ENCODE measurements around the gene TGM5. TPM values are rescaled to one million over a fixed set of nuclear protein-coding genes. Genes with fewer than 3 reads are reported as not detected.
A peak's percentile ranks its signal among the peaks of the same experiment; 100 is the strongest.

The TGM5 gene
- total RNA-seq, 1 donor from 2014 or later = not detected

GRCh38 chr15:43225201-43225949 lies 41.4 kb downstream of the TGM5 start:
- intact Hi-C loops (cut with micrococcal nuclease) = loop anchor here (2.0 kb wide), 1 partner anchor 59 kb away; no protein-coding TSS in a partner anchor
- ATAC-seq (peak; percentile 84), DNase-seq (no peak)

DNA sequence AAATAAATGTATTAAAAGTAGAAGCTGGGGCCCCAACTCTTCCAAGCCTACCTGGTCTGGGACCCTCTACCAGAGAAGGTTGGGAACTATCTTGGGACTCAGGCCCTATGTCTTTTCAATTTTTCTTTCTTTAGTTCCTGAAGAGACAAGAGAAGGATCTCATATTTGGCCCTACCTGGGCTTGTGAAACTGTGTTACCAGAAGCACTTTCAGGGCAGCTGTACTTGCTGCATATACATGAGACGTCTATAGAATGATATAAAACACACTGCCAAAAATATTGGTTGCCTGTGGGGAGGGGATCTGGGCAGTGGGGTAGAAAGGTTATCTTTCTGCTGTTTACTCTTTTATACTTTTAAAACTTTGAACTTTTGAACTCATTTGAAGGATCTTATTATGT lies 45.3 kb downstream of the TGM5 start:
- ATAC-seq = no peak
- intact Hi-C loops (cut with micrococcal nuclease) = no loop called here
- DNase-seq = no peak

DNA sequence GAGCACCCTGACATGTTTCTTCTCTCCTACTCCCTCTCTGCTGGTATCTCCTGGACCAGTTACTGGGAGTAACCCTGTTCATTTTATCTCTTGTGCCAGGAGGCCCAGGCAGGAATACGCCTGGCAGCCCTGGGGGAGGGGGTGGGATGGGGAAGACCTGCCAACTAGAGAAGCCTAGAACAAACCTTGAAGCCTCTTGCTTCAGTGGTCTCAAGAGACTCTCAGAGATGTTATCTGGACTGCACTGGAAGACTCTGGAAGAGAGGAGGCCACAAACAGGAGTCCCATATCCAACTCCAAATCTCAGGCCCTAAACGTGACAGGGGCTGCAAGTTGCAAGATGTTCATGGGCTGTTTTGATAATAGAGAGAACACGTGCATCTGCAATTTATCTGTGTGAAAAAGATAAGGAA lies 45.7 kb downstream of the TGM5 start, which contains the start of gene EPB42:
EPB42 (minus strand) TSS at position 28 of the 413 bp plus-strand sequence. CDS start 193 bp downstream, outside the sequence.
- intact Hi-C loops (cut with micrococcal nuclease) = no loop called here
- ATAC-seq (peak; percentile 58), DNase-seq (no peak)

- ATAC-seq = no peak
- intact Hi-C loops (cut with micrococcal nuclease) = no loop called here
Measured at GRCh38 chr15:43219929-43220928, 46.5 kb downstream of the TGM5 start.

GRCh38 chr15:43218908-43219706 lies 47.6 kb downstream of the TGM5 start:
- intact Hi-C loops (cut with micrococcal nuclease) = no loop called here
- ATAC-seq (no peak), DNase-seq (no peak)

More at GRCh38 chr15:43219929-43220928, 46.5 kb downstream of the TGM5 start:
- no peak for DNase-seq

- no peak for ATAC-seq
- DNase-seq = no peak
- intact Hi-C loops (cut with micrococcal nuclease) = no loop called here
Measured at GRCh38 chr15:43215961-43216360, 50.8 kb downstream of the TGM5 start.

- intact Hi-C loops (cut with micrococcal nuclease) = no loop called here
- ATAC-seq (peak; percentile 82), DNase-seq (no peak)
Measured at GRCh38 chr15:43214592-43215295, 52.0 kb downstream of the TGM5 start.

GRCh38 chr15:43214169-43214568 lies 52.6 kb downstream of the TGM5 start:
- intact Hi-C loops (cut with micrococcal nuclease) = no loop called here
- ATAC-seq = no peak
- DNase-seq = no peak

DNA sequence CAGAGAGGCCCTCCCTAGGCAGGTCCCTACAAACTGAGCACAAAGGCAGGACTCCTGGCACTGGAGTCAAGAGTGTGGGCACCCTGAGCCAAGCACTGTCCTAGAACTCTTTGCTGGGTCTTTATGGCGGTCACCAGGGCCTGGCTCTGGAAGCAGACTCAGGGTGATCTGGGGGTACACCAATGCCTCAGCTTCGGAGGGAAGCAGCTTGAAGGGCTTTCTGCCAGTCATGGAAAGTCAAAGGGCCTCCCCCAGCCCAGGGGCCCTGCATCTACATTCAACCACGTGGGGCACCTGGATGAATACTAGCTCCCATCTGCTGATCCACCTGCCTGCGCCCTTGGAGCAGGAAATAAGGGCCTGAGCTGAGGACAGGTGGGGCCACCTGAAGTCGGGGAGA lies 53.3 kb downstream of the TGM5 start:
- intact Hi-C loops (cut with micrococcal nuclease) = no loop called here
- no peak for ATAC-seq
- no peak for DNase-seq

- DNase-seq (no peak), ATAC-seq (no peak)
- intact Hi-C loops (cut with micrococcal nuclease) = no loop called here
Measured at GRCh38 chr15:43212951-43213350, 53.8 kb downstream of the TGM5 start.

DNA sequence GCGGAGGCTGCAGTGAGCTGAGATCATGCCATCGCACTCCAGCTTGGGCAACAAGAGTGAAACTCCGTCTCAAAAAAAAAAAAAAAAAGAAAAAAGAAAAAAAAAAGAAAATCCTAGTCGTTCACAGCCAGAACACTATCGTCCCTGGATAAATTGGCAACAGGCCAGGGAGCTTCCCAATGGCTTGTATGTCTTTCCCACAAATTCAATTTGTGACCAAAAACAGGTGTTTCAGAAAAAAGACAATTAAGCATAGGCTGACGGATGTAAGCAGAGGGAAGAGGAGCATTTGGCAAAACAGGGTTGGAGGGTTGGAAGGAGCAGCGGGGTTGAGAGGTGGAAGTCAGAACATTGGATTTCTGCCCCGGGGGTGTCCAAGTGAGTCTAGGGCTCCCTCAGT lies 54.4 kb downstream of the TGM5 start:
- intact Hi-C loops (cut with micrococcal nuclease) = no loop called here
- no peak for DNase-seq
- no peak for ATAC-seq

DNA sequence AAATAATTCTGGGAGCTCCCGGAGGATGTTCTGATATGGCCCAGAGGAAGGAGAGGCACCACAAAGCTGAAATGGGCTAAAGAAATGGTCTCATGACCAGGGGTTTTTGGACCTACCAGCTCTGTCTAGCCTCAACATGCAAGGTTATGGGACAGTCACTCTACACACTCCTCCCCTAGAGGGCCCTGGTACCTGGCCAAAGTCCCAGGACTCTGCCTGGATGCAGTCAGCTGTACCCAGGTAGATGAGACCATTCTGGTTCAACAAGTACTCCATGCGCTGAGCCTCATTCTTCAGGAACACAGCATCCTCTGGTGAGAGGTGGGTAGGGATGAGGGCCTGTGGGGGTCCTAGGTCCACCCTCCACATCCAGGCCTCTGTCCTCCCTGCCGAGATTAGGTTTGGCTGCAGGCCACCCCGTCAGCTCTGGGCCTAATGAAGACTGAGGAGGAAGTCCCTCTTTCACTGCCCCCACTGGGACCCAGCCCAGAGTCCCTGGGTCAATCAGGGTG lies 55.4 kb downstream of the TGM5 start:
- intact Hi-C loops (cut with micrococcal nuclease) = no loop called here
- DNase-seq (no peak), ATAC-seq (no peak)

DNA sequence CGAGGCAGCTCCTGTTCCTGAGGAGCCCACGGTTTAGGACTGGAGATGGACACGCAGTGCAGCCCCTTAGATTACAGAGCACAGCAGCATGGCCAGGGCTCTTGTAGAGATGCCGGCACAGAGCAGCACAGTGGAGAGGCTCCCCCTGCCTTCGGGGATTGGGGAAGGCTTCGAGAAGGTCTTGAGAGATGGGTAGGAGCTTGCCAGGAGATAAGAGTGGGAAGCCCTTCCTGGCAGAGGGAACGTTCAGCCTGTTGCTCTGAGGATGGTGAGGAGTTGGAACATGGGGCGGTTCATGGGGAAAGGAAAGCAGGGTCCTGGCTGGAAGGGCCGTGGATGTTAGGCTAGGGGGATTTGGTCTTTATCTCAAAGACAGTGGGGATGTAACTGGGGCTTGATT lies 55.9 kb downstream of the TGM5 start:
- intact Hi-C loops (cut with micrococcal nuclease) = no loop called here
- DNase-seq = no peak
- ATAC-seq = no peak

DNA sequence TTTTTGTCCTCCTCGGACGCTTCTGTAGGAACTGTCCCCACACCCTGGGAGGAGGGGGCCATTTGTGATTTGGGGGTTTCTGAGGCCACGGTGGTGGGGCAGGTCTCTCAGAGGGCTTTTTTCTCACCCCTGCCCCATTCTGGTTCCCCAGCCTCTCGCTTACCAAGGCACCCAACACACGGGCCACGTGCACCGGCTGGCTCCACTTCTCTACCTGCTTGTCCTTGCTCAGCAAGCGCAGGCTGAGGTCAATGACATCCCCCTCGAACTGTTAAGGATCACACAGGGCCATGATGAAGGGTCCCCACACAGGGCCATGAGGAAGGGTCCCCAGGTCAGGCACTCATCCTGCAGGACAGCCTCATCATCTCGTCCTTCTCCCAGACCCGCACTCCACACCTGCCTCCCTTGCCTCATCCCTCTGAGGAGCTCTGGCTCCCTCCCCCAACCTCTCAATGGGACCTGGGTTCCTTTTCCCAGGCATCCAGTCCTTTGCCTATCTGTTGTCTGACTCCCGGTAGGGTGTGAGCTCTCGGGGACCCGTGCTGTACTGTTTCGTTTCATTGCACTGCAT lies 56.5 kb downstream of the TGM5 start:
- DNase-seq = no peak
- no peak for ATAC-seq
- intact Hi-C loops (cut with micrococcal nuclease) = no loop called here

DNA sequence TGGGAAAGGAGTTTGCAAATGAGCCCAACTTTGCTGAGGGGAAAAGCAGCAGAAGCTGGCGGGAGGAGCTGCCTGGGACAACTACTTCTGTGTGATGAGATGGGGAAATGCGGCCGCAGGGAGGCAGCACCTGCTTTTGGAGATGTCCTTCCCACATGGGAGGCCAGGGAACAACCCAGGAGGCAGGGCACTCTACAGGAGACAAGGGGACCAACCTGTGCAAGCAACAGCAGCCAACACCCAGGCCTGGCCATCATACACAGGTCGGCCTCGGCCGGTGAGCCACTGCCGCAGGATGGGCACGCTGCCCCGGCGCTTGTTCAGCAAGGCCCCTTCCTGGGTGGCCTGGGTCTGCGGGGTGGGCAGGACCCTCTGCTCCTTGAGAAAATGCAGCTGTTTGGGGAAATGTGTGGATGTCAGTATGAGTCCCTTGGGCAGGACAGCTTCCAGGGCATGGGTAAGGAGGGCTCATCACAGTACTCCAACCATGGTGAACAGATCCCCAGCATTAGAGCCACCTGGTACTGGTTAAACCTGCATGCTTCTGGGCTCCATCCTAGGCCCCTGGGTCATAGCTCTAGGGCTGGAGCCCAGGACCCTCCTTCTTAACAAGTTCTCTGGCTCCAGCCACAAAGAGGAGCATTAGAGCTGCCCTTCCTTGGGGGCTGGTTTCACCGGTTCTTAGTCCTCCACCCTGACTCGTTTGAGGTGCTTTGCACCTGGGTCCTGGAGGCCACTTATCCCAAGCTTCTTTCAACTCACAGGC lies 57.5 kb downstream of the TGM5 start:
- ATAC-seq (peak; percentile 25), DNase-seq (no peak)
- intact Hi-C loops (cut with micrococcal nuclease) = no loop called here

DNA sequence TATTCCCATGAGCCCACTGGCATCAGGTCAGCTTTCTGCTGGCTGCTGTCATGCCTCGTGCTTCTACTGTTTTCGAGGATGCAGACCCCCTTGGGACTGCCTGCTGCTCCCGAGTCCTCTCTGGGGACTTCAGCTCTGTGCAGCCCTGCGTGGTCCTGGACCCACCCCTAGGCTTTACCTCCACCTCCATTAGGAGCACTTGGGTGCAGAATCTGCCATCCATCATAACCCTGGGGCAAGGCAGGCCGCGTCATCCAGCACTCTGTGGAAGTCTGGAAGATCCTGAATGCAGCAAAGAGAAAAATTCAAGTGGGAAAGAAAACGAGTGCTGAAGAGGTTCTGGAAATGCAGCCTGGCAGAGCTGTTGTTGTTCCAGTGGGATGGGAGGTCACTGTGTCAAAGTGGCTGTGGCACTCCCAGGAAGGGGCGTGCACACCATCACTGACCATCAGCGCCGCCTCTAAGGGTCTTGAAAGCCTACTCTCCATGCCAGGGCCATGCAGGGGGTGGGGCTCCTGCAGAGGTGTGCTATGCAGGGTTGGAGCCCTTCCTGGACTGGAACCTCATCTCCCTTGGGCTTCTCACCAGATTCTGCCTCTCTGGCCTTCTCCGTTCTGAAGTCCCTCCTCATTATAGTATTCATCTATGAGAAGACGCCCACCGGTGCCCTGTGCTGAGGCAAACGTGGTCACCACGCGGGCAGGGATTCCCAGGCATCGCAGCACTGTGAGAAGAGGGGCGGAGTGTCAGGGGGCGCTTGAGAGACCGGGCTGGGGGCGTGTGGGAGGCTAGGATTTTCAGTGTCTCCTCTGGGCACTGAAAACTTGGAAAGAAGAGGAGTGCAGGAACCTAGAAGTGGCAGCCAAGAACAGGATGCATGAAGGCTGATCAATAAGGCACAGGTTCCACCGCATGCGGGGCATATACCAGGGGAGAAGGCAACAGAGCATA lies 58.4 kb downstream of the TGM5 start:
- intact Hi-C loops (cut with micrococcal nuclease) = no loop called here
- DNase-seq = no peak
- no peak for ATAC-seq
